K562 (cell line): ENCODE data around the gene METRN. TPM values are rescaled to one million over a fixed set of nuclear protein-coding genes. Genes with fewer than 3 reads are reported as not detected.

Experiments used
- GATAD2B ChIP-seq: fragments of 450-650 bp; IDR thresholded peaks from 2 replicates; pipeline ENCODE4 v1.6.1; 2017; ENCODE audit warnings: mild to moderate bottlenecking, borderline replicate concordance
- HMG20B ChIP-seq: fragments of 250-450 bp; sonication (Bioruptor Pico); IDR thresholded peaks from 2 replicates; pipeline ENCODE4 v1.5.0; 2021; ENCODE audit warnings: mild to moderate bottlenecking
- HOXB6 ChIP-seq: fragments of 250-450 bp; sonication (Bioruptor Pico); IDR thresholded peaks from 2 replicates; pipeline ENCODE4 v1.5.1; 2022; ENCODE audit warnings: mild to moderate bottlenecking, borderline replicate concordance
- KAT2B ChIP-seq: IDR thresholded peaks from one replicate; pipeline ENCODE4 v1.6.1; 2012; ENCODE audit warnings: low read depth, mild to moderate bottlenecking, control low read depth, inconsistent platforms, low read length, moderate library complexity
- PHF21A ChIP-seq: fragments of 450-650 bp; IDR thresholded peaks from 2 replicates; pipeline ENCODE4 v1.6.1; 2017; ENCODE audit warnings: low read depth, borderline replicate concordance
- RBM22 ChIP-seq: fragments of 200-400 bp; formaldehyde crosslinking; IDR thresholded peaks from 2 replicates; pipeline ENCODE4 v1.6.1; 2018; ENCODE audit warnings: low read length, low read depth; ENCODE audit not compliant: poor library complexity, severe bottlenecking
- RCOR1 ChIP-seq, 2 experiments: IDR thresholded peaks; 2 replicates each; pipeline ENCODE4 v1.6.1; 2012; ENCODE audit warnings: low read depth in 2 of 2, low read length in 2 of 2, borderline replicate concordance in 1 of 2, improper control_type of control experiment in 1 of 2
- RHOXF2B ChIP-seq: fragments of 250-450 bp; sonication (Bioruptor Pico); conservative IDR thresholded peaks from 2 replicates; pipeline ENCODE4 v1.5.1; 2021
- SMAD1 ChIP-seq: fragments of 150-350 bp; IDR thresholded peaks from 2 replicates; pipeline ENCODE4 v1.6.1; 2014; ENCODE audit warnings: low read length, low read depth; ENCODE audit not compliant: partially characterized antibody
- SMC3 ChIP-seq: conservative IDR thresholded peaks from 2 replicates; pipeline ENCODE4 v1.6.1; 2011; ENCODE audit warnings: low read depth, low read length, improper control_type of control experiment; ENCODE audit not compliant: insufficient read depth
- SNIP1 ChIP-seq: fragments of 450-650 bp; IDR thresholded peaks from 2 replicates; pipeline ENCODE4 v1.7.1; 2017; ENCODE audit warnings: low read depth, mild to moderate bottlenecking
- SPI1 ChIP-seq: IDR thresholded peaks from 2 replicates; pipeline ENCODE4 v1.6.1; 2011; ENCODE audit warnings: low read depth, low read length, control low read depth, borderline replicate concordance
- SRF ChIP-seq, 2 experiments: fragments of 250-450, 450-650 bp in 1 of 2; sonication (Bioruptor Pico) in 1 of 2; sonication (generic) in 1 of 2; formaldehyde crosslinking; IDR thresholded peaks; 2 replicates each; pipeline versions ENCODE4 v1.5.0 to v1.5.1; 2020 to 2022; ENCODE audit warnings: mild to moderate bottlenecking in 1 of 2, missing genetic modification reagents in 1 of 2
- ZNF143 ChIP-seq: sonication (generic); formaldehyde crosslinking; IDR thresholded peaks from 2 replicates; pipeline ENCODE4 v1.9.0; 2022; ENCODE audit warnings: mild to moderate bottlenecking, missing genetic modification reagents
- ZNF583 ChIP-seq: fragments of 250-450 bp; sonication (Bioruptor Pico); IDR thresholded peaks from 2 replicates; pipeline ENCODE4 v1.4.0; 2020
- ZNF77 ChIP-seq: fragments of 250-450 bp; sonication (Bioruptor Pico); IDR thresholded peaks from 2 replicates; pipeline ENCODE4 v1.5.0; 2020
- ZNF778 ChIP-seq: fragments of 450-650 bp; formaldehyde crosslinking; IDR thresholded peaks from 2 replicates; pipeline ENCODE4 v1.4.0; 2020; ENCODE audit warnings: mild to moderate bottlenecking, moderate library complexity
- ZNF780A ChIP-seq: fragments of 250-450 bp; sonication (Bioruptor Pico); IDR thresholded peaks from 2 replicates; pipeline ENCODE4 v1.5.0; 2021; ENCODE audit warnings: mild to moderate bottlenecking
- ZNF79 ChIP-seq: fragments of 250-450 bp; sonication (Bioruptor Pico); IDR thresholded peaks from 2 replicates; pipeline ENCODE4 v1.4.0; 2020; ENCODE audit warnings: low read depth, mild to moderate bottlenecking, moderate library complexity
- polyA plus RNA-seq, 8 experiments: library from polyadenylated mRNA; depleted of rRNA in 4 of 8; stranded (reverse) in 5 of 8; unstranded in 3 of 8; fragments of >200 nt; fragmentation: Nextera tagmentation in 2 of 8; fragmentation: Illumina TruSeq in 1 of 8; extraction: Ambion mirVana in 2 of 8; extraction: Trizol in 1 of 8; gene quantifications; 2 replicates each; pipeline versions ENCODE4 v1.2.1 to v1.2.3, GENCODE V29; 2011 to 2014; ENCODE audit warnings: inconsistent platforms in 1 of 8, missing spikeins in 1 of 8
- total RNA-seq, 7 experiments: library from RNA; depleted of rRNA in 6 of 7; stranded (reverse); fragments of >200 nt in 6 of 7; fragmentation: Illumina TruSeq in 2 of 7; extraction: Trizol in 2 of 7; gene quantifications; 2 replicates each; pipeline versions ENCODE4 v1.2.1 to v1.2.3, GENCODE V29; 2011 to 2021; ENCODE audit warnings: low replicate concordance in 1 of 7
- TF ChIP-seq, protein P1 (sequence below): fragments of 450-650 bp; formaldehyde crosslinking; IDR thresholded peaks from 2 replicates; pipeline ENCODE4 v1.4.0; 2020; ENCODE audit warnings: mild to moderate bottlenecking, moderate library complexity
- TF ChIP-seq, protein P2 (sequence below), 3 experiments: IDR thresholded peaks in 2 of 3; conservative IDR thresholded peaks in 1 of 3; 2 replicates each; pipeline ENCODE4 v1.5.1; 2011 to 2012; ENCODE audit warnings: low read length in 3 of 3, mild to moderate bottlenecking in 3 of 3, control low read depth in 2 of 3, improper control_type of control experiment in 1 of 3, inconsistent platforms in 1 of 3, low read depth in 1 of 3, mixed read lengths in 1 of 3, moderate library complexity in 1 of 3; ENCODE audit not compliant: insufficient read depth in 2 of 3
- TF ChIP-seq, protein P3 (sequence below): fragments of 250-450 bp; sonication (Bioruptor Pico); IDR thresholded peaks from 2 replicates; pipeline ENCODE4 v1.8.0; 2022; ENCODE audit warnings: inconsistent platforms, mild to moderate bottlenecking, moderate library complexity, borderline replicate concordance
- TF ChIP-seq, protein P4 (sequence below): sonication (generic); formaldehyde crosslinking; IDR thresholded peaks from 2 replicates; pipeline ENCODE4 v1.9.0; 2022; ENCODE audit warnings: mild to moderate bottlenecking, missing genetic modification reagents

The METRN gene
- total and polyA plus RNA-seq, 9 of the 15 experiments (the other 6 are each of a cell fraction or from before 2014, with no cell fraction given) = 0.20 to 89.8 (median 15.4) TPM

DNA sequence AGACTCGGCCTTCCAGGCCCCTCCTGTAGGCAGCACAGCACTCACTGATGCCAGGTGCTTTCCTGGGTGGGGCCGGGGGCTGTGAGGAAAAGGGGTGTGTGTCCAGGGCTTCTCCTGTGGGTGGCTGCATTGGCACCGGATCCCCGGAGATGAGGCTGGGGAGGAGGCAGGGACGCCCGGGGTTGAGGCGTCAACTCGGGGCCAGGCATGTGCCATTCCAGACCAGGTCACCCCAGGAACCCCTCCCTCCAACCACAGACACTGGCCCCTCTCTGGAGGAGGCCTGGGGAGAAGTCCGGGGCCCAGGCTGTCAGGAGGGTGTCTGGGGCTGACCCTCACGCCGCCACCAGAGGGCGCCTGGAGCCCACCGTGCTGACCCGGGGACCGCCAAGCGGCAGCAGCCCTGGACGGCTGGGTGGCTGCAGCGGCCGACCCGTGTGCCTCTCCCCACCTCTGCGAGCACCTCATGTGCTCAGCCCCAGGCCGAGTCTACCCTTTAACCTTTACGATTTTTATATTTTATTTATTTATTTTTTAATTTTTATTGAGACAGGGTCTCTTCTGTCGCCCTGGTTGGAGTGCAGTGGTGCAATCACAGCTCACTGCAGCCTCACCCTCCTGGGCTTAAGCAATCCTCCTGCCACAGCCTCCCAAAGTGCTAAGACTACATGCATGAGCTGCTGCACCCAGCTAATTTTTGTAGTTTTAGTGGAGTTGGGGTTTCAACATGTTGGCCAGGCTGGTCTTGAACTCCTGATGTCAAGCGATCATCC is 3.2 kb upstream of the METRN start (continued):
- TF ChIP-seq RBM22 = no peak
- no peak for TF ChIP-seq PHF21A
- TF ChIP-seq SRF (CRISPR knock-in tag; IDR thresholded peaks at IDR 0.05) = no peak
- TF ChIP-seq, protein P1, sequence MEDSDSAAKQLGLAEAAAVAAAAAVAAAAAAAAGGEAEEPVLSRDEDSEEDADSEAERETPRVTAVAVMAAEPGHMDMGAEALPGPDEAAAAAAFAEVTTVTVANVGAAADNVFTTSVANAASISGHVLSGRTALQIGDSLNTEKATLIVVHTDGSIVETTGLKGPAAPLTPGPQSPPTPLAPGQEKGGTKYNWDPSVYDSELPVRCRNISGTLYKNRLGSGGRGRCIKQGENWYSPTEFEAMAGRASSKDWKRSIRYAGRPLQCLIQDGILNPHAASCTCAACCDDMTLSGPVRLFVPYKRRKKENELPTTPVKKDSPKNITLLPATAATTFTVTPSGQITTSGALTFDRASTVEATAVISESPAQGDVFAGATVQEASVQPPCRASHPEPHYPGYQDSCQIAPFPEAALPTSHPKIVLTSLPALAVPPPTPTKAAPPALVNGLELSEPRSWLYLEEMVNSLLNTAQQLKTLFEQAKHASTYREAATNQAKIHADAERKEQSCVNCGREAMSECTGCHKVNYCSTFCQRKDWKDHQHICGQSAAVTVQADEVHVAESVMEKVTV (CRISPR knock-in tag) = peak; percentile 79
- TF ChIP-seq RHOXF2B (CRISPR knock-in tag) = no peak
- TF ChIP-seq GATAD2B = no peak
- peak; percentile 95 for TF ChIP-seq SMC3
- no peak for TF ChIP-seq HMG20B (CRISPR knock-in tag)
- TF ChIP-seq, protein P2, sequence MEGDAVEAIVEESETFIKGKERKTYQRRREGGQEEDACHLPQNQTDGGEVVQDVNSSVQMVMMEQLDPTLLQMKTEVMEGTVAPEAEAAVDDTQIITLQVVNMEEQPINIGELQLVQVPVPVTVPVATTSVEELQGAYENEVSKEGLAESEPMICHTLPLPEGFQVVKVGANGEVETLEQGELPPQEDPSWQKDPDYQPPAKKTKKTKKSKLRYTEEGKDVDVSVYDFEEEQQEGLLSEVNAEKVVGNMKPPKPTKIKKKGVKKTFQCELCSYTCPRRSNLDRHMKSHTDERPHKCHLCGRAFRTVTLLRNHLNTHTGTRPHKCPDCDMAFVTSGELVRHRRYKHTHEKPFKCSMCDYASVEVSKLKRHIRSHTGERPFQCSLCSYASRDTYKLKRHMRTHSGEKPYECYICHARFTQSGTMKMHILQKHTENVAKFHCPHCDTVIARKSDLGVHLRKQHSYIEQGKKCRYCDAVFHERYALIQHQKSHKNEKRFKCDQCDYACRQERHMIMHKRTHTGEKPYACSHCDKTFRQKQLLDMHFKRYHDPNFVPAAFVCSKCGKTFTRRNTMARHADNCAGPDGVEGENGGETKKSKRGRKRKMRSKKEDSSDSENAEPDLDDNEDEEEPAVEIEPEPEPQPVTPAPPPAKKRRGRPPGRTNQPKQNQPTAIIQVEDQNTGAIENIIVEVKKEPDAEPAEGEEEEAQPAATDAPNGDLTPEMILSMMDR (IDR thresholded peaks at IDR 0.05 in 2 of 3, conservative IDR thresholded peaks at IDR 0.05 in 1 of 3; ENCODE audit: insufficient read depth in 2 of 3, low read depth in 1 of 3, low read length in 3 of 3) = peak; percentile 88 to 97 (median 96)
- TF ChIP-seq SPI1 = no peak
- TF ChIP-seq ZNF778 = no peak
- TF ChIP-seq ZNF77 (CRISPR knock-in tag) = no peak
- TF ChIP-seq ZNF780A (CRISPR knock-in tag) = no peak
- TF ChIP-seq, protein P3, sequence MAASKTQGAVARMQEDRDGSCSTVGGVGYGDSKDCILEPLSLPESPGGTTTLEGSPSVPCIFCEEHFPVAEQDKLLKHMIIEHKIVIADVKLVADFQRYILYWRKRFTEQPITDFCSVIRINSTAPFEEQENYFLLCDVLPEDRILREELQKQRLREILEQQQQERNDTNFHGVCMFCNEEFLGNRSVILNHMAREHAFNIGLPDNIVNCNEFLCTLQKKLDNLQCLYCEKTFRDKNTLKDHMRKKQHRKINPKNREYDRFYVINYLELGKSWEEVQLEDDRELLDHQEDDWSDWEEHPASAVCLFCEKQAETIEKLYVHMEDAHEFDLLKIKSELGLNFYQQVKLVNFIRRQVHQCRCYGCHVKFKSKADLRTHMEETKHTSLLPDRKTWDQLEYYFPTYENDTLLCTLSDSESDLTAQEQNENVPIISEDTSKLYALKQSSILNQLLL (CRISPR knock-in tag) = no peak
- TF ChIP-seq ZNF79 (CRISPR knock-in tag) = no peak
- no peak for TF ChIP-seq ZNF583
- no peak for TF ChIP-seq ZNF143 (CRISPR knock-in tag)
- TF ChIP-seq, protein P4, sequence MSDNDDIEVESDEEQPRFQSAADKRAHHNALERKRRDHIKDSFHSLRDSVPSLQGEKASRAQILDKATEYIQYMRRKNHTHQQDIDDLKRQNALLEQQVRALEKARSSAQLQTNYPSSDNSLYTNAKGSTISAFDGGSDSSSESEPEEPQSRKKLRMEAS = 0 out of 2 replicates have a peak, but pooled peaks have one; percentile 10
- no peak for TF ChIP-seq SMAD1
- TF ChIP-seq HOXB6 (CRISPR knock-in tag) = no peak
- no peak for TF ChIP-seq SNIP1
- TF ChIP-seq KAT2B = no peak
- peak; percentile 16 to 34; a peak in 1 of 4 replicates for TF ChIP-seq RCOR1 (IDR thresholded peaks at IDR 0.05; ENCODE audit: borderline replicate concordance in 1 of 2, low read depth in 2 of 2, low read length in 2 of 2)
